ENCODE data around the gene CXCL11.

DNA sequence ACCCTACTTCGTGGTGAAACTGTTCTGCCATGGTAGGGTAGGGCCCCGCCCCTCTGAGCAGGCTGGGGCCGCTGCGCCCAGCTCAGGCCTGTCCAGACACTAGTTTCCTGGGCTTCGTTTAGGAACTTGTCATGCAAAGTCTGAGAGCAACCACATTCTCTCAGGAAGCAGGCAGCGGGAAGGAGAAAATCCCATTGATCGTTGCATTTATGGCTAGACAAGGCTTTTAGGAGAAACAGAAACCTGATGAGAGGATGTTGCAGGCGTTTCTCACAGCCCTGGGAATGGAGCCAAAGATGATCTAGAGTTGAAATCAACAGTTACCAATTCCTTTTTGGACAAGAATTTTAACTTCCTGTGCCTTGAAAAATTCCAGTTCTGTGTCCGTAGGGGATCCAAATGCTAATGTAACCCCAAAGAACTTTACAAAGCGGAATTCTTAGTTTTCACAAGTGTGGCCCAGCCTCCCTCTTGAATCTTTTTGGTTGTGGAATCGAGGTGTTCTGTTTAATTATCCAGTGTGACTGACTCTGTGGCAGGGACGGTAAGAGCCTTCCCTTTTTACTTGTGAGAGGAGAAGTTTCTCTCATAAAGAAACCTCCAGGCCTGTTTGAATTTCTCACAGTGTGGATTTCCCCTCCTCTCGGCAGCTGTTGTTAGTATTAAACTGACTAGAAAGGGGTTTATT, 24.0 kb downstream of the CXCL11 start:
- TF ChIP-seq YY1 (IDR thresholded peaks at IDR 0.05; ENCODE audit: insufficient read depth, insufficient read length) (no peak), ZNF274 (IDR thresholded peaks at IDR 0.05; ENCODE audit: low read depth, low read length) (no peak)
